Lower lobe of right lung (tissue), 2 donors: Measurements from ENCODE around the gene BCL11A. TPM values are rescaled to one million over a fixed set of nuclear protein-coding genes. Genes with fewer than 3 reads are reported as not detected.

Experiments used
- ATAC-seq, 2 donors: fragments of 200-7000 bp; cut with Tn5 transposase; one replicate each; pipeline ENCODE4 v1.9.1; 2020 to 2022; ENCODE audit warnings: mild to moderate bottlenecking in 2 of 2, moderate library complexity in 2 of 2
- DNase-seq: peaks from one replicate; pipeline ENCODE4 v3.0.0-alpha.2; 2020
- H3K27ac ChIP-seq: fragments of 200-600 bp; one replicate; pipeline ENCODE4 v1.8.0; 2022
- H3K27me3 ChIP-seq: fragments of 200-600 bp; one replicate; pipeline ENCODE4 v1.8.0; 2022; ENCODE audit warnings: low read depth
- H3K36me3 ChIP-seq: fragments of 200-600 bp; one replicate; pipeline ENCODE4 v1.8.0; 2022; ENCODE audit warnings: mild to moderate bottlenecking
- H3K4me1 ChIP-seq: fragments of 200-600 bp; one replicate; pipeline ENCODE4 v1.8.0; 2022
- H3K4me3 ChIP-seq: fragments of 200-600 bp; one replicate; pipeline ENCODE4 v1.8.0; 2022; ENCODE audit warnings: mild to moderate bottlenecking
- H3K9me3 ChIP-seq: fragments of 200-600 bp; one replicate; pipeline ENCODE4 v1.8.0; 2022
- CTCF ChIP-seq: fragments of 200-600 bp; IDR thresholded peaks from one replicate; pipeline ENCODE4 v1.8.0; 2022; ENCODE audit warnings: antibody characterized with exemption, mild to moderate bottlenecking
- intact Hi-C: fragments of 100-400 bp; cut with DNase I; formaldehyde crosslinking; loops from one replicate; pipeline ENCODE4 v1.11.0; 2022
- total RNA-seq: library from RNA; stranded (reverse); fragmentation: NEBNext Ultra II Directional; extraction: Animal tissue kit (Norgen Biotek cat#: 25700); gene quantifications from one replicate; pipeline ENCODE4 v1.2.1, GENCODE V29; 2021
- donor health status: DM: no; HTN: yes; CAD: no; lungs with severe emphysema.

BCL11A gene
- total RNA-seq, 1 donor from 2014 or later: 9.7 TPM

GRCh38 chr2:60413069-60413813 is 140.2 kb downstream of the BCL11A start:
- intact Hi-C loops: no loop called here

GRCh38 chr2:60412620-60413019 is 140.8 kb downstream of the BCL11A start:
- no peak overlapping the region for H3K27ac ChIP-seq

More at GRCh38 chr2:60413069-60413813, 140.2 kb downstream of the BCL11A start:
- no peak for TF ChIP-seq CTCF
- no peaks in the 10 kb centered on the region for H3K4me1 ChIP-seq
- no peak for ATAC-seq
- H3K36me3 ChIP-seq: no peaks in the 10 kb centered on the region
- no peaks in the 10 kb centered on the region for H3K9me3 ChIP-seq
- DNase-seq: no peak
- no peak overlapping the region for H3K4me3 ChIP-seq
- no peak overlapping the region for H3K27ac ChIP-seq
- H3K27me3 ChIP-seq: no peaks in the 10 kb centered on the region

GRCh38 chr2:60412027-60412426 is 141.4 kb downstream of the BCL11A start:
- Histone ChIP-seq H3K27me3 (no peaks in the 10 kb centered on the region), H3K36me3 (no peaks in the 10 kb centered on the region), H3K27ac (no peak overlapping the region), H3K9me3 (no peaks in the 10 kb centered on the region), H3K4me1 (no peaks in the 10 kb centered on the region), H3K4me3 (no peak overlapping the region)
- TF ChIP-seq CTCF: no peak
- DNase-seq (no peak), ATAC-seq (no peak)
- intact Hi-C loops: no loop called here

More at GRCh38 chr2:60412620-60413019, 140.8 kb downstream of the BCL11A start:
- no peak for TF ChIP-seq CTCF
- no peak overlapping the region for H3K4me3 ChIP-seq
- ATAC-seq (no peak), DNase-seq (no peak)
- intact Hi-C loops: no loop called here
- H3K36me3 ChIP-seq: no peaks in the 10 kb centered on the region
- no peaks in the 10 kb centered on the region for H3K27me3 ChIP-seq
- no peaks in the 10 kb centered on the region for H3K9me3 ChIP-seq
- H3K4me1 ChIP-seq: no peaks in the 10 kb centered on the region

- no peaks in the 10 kb centered on the region for H3K4me1 ChIP-seq
- no peaks in the 10 kb centered on the region for H3K27me3 ChIP-seq
- H3K27ac ChIP-seq: no peak overlapping the region
- no peaks in the 10 kb centered on the region for H3K36me3 ChIP-seq
- H3K4me3 ChIP-seq: no peak overlapping the region
- ATAC-seq (no peak), DNase-seq (no peak)
- intact Hi-C loops: no loop called here
- no peaks in the 10 kb centered on the region for H3K9me3 ChIP-seq
- TF ChIP-seq CTCF: no peak
These were observed 142.2 kb downstream of the BCL11A start for GRCh38 chr2:60411295-60411694.

- ATAC-seq (no peak), DNase-seq (no peak)
- H3K9me3 ChIP-seq: no peaks in the 10 kb centered on the region
- no peaks in the 10 kb centered on the region for H3K4me1 ChIP-seq
- no peak overlapping the region for H3K27ac ChIP-seq
- intact Hi-C loops: no loop called here
- no peaks in the 10 kb centered on the region for H3K36me3 ChIP-seq
- no peaks in the 10 kb centered on the region for H3K27me3 ChIP-seq
- no peak for TF ChIP-seq CTCF
- no peak overlapping the region for H3K4me3 ChIP-seq
These were observed 142.9 kb downstream of the BCL11A start for GRCh38 chr2:60410456-60411146.
